GM12874 (cell line): Measurements from ENCODE around the gene SLC8A3.

Experiments used
- CTCF ChIP-seq: IDR thresholded peaks from 2 replicates; pipeline ENCODE4 v1.5.1; 2011; ENCODE audit warnings: low read depth, mild to moderate bottlenecking, control low read depth, low read length, moderate library complexity; ENCODE audit not compliant: insufficient read depth

Gene SLC8A3

GRCh38 chr14:70023871-70024270, 164.9 kb downstream of the SLC8A3 start:
- TF ChIP-seq CTCF: no peak

- TF ChIP-seq CTCF: no peak
Measured at GRCh38 chr14:70022771-70023445, 165.8 kb downstream of the SLC8A3 start.

- TF ChIP-seq CTCF: no peak
Measured at GRCh38 chr14:70021548-70022220, 167.1 kb downstream of the SLC8A3 start.

- no peak for TF ChIP-seq CTCF
Measured at GRCh38 chr14:70020352-70021170, 168.2 kb downstream of the SLC8A3 start.

- TF ChIP-seq CTCF: no peak
Measured at GRCh38 chr14:70019695-70020094, 169.1 kb downstream of the SLC8A3 start.

- TF ChIP-seq CTCF: no peak
Measured at GRCh38 chr14:70018713-70019211, 170.0 kb downstream of the SLC8A3 start.

GRCh38 chr14:70018230-70018629, 170.5 kb downstream of the SLC8A3 start:
- no peak for TF ChIP-seq CTCF
